Measurements from ENCODE around the gene UBA6. TPM values are rescaled to one million over a fixed set of nuclear protein-coding genes. Genes with fewer than 3 reads are reported as not detected.

Gene UBA6
- total RNA-seq, 1 donor from 2014 or later = 91.7 TPM

- intact Hi-C loops (cut with micrococcal nuclease) = no loop called here
Observed at GRCh38 chr4:67584496-67584895, 116.5 kb downstream of the UBA6 start.

GRCh38 chr4:67581913-67582312, 119.0 kb downstream of the UBA6 start:
- intact Hi-C loops (cut with micrococcal nuclease) = loop anchor here (1.0 kb wide), 4 partner anchors 9 to 119 kb away; partner anchors contain the start of genes CENPC, STAP1 and UBA6

- intact Hi-C loops (cut with micrococcal nuclease) = loop anchor here (1.0 kb wide), 4 partner anchors 8 to 120 kb away; partner anchors contain the start of genes CENPC, STAP1 and UBA6
Observed at GRCh38 chr4:67581208-67581857, 119.6 kb downstream of the UBA6 start.

- intact Hi-C loops (cut with micrococcal nuclease) = no loop called here
Observed at GRCh38 chr4:67580577-67580976, 120.4 kb downstream of the UBA6 start.

GRCh38 chr4:67576538-67576937, 124.4 kb downstream of the UBA6 start:
- intact Hi-C loops (cut with micrococcal nuclease) = no loop called here

- intact Hi-C loops (cut with micrococcal nuclease) = no loop called here
Observed at GRCh38 chr4:67576059-67576466, 124.9 kb downstream of the UBA6 start.

GRCh38 chr4:67575232-67576058, 125.5 kb downstream of the UBA6 start:
- intact Hi-C loops (cut with micrococcal nuclease) = loop anchor here (1.0 kb wide), 1 partner anchor 15 kb away; no protein-coding TSS in a partner anchor

GRCh38 chr4:67573193-67573592, 127.8 kb downstream of the UBA6 start:
- intact Hi-C loops (cut with micrococcal nuclease) = loop anchor here (1.0 to 2.0 kb wide), 3 partner anchors 8 to 28 kb away; partner anchors contain the start of gene CENPC

GRCh38 chr4:67571975-67572374, 129.0 kb downstream of the UBA6 start:
- intact Hi-C loops (cut with micrococcal nuclease) = loop anchor here (1.0 to 2.0 kb wide), 2 partner anchors 14 to 27 kb away; partner anchors contain the start of genes CENPC and STAP1

- intact Hi-C loops (cut with micrococcal nuclease) = no loop called here
Observed at GRCh38 chr4:67570537-67570936, 130.4 kb downstream of the UBA6 start.

GRCh38 chr4:67568820-67569219, 132.1 kb downstream of the UBA6 start:
- intact Hi-C loops (cut with micrococcal nuclease) = loop anchor here (1.0 kb wide), 1 partner anchor 9 kb away; no protein-coding TSS in a partner anchor

- intact Hi-C loops (cut with micrococcal nuclease) = no loop called here
Observed at GRCh38 chr4:67566335-67566734, 134.6 kb downstream of the UBA6 start.

- intact Hi-C loops (cut with micrococcal nuclease) = no loop called here
Observed at GRCh38 chr4:67565284-67565683, 135.7 kb downstream of the UBA6 start.

Other genes starting within 250 kb of the UBA6 start
- 32.6 and 35.4 TPM in 2 replicates for gene CENPC, start 155.7 kb downstream of the UBA6 start, total RNA-seq
- 36.9 and 39.5 TPM in 2 replicates for gene STAP1, start 142.4 kb downstream of the UBA6 start, total RNA-seq
- gene GNRHR, start 53.2 kb upstream of the UBA6 start, total RNA-seq = not detected in 2 replicates
- not detected in 2 replicates for gene TMPRSS11D, start 182.8 kb upstream of the UBA6 start, total RNA-seq